Keratinocyte (primary cell): ENCODE data around the gene NDUFB8.

Experiments used
- CTCF ChIP-seq, 3 experiments: IDR thresholded peaks in 1 of 3; conservative IDR thresholded peaks in 1 of 3; optimal IDR thresholded peaks in 1 of 3; 2 replicates in 2 of 3; 3 replicates in 1 of 3; pipeline versions ENCODE3 to v1.5.1; 2011; ENCODE audit warnings: low read length in 3 of 3, mild to moderate bottlenecking in 3 of 3, moderate library complexity in 2 of 3, control low read depth in 1 of 3, inconsistent platforms in 1 of 3; ENCODE audit not compliant: insufficient read depth in 2 of 3; ENCODE audit errors: extremely low read depth in 1 of 3
- EZH2 ChIP-seq: IDR thresholded peaks from one replicate; pipeline ENCODE4 v1.6.1; 2012; ENCODE audit warnings: inconsistent platforms, mild to moderate bottlenecking, low read length, moderate library complexity

DNA sequence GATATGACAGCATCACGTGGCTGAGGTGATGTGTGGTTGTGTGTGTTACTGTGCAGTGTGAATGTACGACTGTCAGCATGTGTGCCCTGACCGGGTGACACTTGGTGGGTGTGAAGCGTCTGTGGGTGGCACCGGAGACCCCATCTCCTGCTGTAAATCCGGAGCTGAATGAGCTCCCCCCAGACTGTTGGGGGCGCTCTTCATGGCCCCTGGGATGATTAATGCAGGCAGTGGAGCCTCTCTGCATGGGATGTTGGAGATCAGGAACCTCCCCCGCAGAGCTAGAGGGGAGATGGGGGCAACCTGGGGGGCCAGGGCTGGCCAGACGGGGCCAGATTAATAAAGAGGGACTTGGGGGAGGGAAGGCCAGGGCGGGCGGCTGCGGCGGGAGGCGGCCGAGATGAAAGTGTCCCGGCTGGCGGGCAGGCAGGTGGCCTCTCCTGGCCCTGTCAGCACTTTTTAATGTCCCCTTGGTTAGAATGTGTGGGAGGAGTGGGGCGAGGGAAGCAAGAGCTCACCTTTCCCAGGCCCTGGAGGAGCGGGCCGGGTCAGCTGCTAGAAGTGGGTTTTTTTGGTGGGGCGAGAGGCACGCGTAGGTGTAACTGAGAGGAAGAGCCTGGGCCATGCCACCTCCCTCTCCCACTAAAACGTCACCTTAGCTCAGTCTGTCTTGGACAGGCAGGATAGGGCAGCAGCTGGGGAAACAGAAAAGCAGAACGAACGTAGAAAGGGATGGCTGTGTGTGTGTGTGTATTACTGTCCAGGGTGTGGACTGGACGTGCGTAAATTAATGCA lies 40.2 kb upstream of the NDUFB8 start:
- TF ChIP-seq CTCF (optimal IDR thresholded peaks at IDR 0.05 in 1 of 3, IDR thresholded peaks at IDR 0.05 in 1 of 3, conservative IDR thresholded peaks at IDR 0.05 in 1 of 3; ENCODE audit: extremely low read depth in 1 of 3, insufficient read depth in 2 of 3, low read length in 3 of 3): peak in 1 of 3 experiments; percentile 14
- no peak for TF ChIP-seq EZH2
